NOMO-1 (cell line): Measurements from ENCODE around the gene MYLK4.
A peak's percentile ranks its signal among the peaks of the same experiment; 100 is the strongest.

ENCODE experiments used
- DNase-seq, 2 experiments: peaks; one replicate each; lab custom pipeline; 2025; ENCODE audit not compliant: unreplicated experiment in 2 of 2; lab: John Stamatoyannopoulos, UW

The MYLK4 gene

DNA sequence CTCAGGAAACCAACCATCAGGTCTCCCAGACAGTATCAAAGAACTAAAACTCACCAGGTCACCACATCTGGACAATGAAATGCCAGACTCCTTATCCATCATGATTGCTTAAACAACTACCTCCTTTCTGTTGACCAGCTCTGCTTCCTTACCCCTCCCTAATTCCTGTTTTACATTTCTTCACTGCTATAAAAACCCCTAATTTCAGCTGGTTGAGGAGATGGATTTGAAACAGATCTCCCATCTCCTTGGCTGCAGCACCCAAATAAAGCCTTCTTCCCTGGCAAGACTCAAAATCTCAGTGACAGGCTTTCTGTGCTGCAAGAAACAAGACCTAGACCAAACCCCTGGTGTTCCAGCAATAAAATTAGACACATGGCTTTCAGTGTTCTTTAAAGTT lies 40.3 kb downstream of the MYLK4 start:
- no peak for DNase-seq

DNA sequence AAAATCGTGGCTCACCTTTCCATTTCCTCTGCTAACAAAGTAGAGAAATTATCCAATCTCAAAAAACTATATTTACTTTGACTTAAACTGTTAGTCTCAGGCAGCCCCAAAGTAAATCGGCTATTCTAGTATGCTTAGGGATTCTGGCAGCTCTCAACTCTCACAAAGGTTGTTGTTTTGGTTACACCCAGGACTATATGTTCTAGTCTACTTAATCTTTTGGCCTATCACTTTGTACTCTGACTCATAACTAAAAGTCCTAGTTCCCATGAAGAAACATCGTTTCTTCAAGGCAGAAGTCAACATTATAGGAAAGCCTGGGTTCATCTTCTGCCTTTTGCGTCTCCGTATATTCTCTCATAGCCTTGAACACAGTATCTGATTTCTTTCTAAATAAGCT lies 42.3 kb downstream of the MYLK4 start:
- no peak for DNase-seq

DNA sequence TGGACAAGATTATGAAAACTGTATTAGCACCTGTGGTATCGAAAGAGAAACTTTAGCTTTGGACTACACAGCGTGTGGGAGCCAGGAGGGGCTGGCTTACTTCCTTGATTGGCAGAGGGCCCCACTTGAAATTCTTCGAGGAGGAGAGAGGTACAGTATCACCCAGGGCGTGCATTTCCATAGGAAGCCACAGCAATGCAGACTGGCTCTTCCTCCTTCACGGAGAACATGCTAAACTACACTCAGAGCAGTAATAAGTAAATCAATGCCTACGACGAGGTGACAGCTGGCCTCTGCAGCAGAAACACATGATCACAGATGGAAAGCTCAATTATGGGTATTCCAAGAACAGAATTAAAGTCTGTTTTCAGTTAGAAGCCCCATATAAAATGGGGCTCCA lies 44.2 kb downstream of the MYLK4 start:
- DNase-seq = no peak

DNA sequence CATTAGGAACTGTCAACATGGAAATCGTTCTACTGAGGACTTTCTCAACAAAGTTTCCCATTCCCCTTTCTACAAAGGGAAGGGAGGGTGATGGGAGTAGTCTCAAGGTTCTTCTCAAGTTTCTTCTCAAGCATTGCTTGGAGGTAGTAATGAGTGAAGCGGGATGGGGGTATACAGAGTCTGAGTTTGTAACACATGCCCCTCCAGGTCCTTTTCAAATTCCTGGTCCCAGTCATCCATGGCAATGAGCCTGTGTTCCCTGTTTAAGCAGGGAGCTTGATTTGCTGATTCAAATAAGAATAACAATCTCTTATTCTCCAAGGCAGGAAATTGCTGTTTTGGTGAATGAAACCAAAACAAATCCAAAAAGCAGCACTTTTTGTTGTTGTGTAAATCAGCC lies 45.5 kb downstream of the MYLK4 start:
- no peak for DNase-seq

DNA sequence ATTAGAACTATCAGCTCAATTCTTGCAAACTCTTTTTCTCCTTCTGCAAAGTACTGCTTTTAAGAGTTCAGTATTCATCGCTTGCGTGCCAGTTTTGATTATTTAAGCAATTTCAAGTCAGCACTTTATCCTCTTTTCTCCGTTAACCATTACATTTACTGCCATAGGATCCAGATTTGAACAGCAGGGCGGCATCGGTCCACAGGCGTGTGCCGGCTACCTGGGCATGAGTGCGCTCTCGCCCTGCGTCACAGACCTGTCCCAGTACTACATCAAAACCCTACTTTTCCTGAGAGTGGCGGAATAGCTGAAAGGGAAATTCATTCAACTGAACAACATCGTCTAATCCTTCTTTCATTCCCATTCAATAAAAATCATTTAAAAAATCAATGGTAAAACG lies 53.4 kb downstream of the MYLK4 start:
- no peak for DNase-seq

DNA sequence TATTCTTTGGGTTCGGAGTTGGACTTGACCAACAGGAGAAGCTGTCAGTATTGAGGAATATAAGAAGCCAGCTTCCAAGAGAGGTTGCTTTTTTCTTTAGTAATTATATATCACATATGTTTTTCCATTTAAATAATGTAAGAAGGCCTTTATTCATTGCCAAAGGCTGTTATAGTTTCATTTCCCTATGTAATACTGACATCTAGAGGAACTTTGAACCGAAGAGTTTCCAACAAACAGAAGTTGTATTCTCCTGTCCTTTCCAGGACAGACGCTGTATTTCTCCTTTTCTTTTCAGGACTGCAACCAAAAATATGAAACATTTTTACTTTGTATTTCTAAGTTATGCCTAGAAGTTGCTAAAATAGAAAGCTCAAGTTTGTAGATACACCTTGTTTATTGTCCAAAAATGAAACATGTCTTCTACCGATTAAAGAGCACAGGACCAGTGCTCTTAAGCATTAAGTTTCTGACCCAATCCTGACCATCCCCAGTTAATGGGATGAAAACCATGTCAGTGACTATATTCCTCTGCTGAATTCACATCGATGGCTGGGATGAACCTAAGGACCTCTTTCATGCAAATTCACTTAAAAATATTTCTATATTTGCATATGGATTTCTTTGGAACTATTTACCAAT lies 55.1 kb downstream of the MYLK4 start:
- DNase-seq = peak; percentile 8 to 65

DNA sequence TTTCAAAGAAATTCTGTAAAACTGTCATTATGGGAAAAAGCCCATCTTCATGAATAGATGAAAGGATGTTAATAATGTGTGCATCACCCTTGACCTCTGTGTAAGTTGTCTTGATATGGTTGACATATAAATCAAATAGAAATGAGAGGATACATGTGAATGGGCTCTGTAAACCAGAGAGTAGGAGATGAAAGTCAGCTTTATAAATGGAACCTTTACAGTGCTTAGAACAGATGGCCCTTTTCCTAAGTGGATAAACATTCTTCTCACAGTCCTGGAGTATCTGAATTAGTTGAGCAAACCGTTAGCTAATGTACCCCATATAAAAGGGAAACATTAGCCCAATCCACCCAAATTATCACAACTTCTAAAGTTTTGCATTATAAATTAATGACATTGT lies 57.5 kb downstream of the MYLK4 start:
- no peak for DNase-seq

DNA sequence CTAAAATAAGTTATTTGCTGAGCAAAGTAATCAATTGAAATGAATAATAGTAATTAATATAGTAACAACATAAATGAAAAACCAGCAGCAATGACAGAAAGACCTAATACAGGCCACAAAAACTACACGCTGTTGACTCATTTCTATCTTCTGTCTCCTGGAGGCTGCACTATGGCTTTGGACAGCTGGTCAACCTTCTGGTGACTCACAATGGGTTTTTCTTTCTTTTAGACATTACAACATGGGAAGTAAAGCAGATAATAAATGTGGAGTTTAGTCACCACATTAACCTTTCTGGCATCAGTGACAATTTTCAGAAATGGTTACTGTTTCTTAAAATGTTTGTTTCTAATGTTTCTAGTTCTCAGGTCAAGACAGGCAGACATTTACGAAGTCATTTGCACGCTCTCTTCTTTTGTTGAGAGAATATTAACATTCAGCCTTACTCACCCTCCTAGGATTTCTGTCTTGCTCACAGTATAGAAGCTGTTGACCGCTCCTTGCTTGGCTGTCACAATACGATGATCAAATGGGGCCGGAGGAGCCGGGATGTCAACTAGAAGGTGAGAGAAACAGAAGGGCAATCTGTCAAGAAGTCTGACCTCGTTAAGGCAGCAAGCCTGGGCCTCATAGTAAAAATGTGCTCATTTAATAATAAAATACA lies 62.2 kb downstream of the MYLK4 start:
- peak; percentile 28 to 68 for DNase-seq

DNA sequence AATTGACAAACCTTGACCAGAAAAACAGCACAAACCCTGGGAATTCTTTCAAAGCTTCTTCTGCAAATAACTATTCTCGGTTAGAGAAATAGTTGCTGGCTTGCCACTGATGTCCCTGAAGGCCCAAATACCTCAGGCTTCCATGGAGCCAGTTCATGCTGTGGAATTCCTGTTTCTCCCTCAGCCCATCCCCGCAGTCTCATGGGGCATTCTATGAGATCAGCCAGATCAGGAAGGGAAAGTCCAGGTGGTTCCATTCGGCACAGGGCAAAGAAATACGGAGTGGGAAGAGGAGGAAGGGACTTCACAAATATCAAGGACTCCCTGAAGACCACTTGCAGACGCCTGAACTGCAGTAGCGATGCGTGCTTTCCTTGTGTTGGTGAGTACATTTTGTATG lies 63.3 kb downstream of the MYLK4 start:
- DNase-seq = no peak

DNA sequence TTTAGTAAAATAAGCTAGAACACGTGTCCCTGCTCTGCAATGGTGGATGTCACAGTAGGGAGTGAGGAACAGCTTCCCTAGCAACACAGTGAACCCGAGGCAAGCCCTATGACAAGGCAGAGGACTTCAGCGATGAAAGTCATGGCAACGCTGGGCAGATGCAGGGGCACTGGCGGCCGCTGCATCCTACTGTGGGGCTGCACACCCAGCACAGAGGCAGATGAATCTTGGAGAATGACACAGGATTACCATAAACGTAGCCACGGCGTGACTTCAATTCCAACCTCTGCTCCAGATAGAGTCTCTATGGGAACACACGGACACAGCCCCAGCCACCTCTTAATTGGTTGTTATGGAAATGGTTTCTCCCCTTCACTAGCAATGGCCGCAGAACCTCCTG lies 64.2 kb downstream of the MYLK4 start:
- DNase-seq = no peak

DNA sequence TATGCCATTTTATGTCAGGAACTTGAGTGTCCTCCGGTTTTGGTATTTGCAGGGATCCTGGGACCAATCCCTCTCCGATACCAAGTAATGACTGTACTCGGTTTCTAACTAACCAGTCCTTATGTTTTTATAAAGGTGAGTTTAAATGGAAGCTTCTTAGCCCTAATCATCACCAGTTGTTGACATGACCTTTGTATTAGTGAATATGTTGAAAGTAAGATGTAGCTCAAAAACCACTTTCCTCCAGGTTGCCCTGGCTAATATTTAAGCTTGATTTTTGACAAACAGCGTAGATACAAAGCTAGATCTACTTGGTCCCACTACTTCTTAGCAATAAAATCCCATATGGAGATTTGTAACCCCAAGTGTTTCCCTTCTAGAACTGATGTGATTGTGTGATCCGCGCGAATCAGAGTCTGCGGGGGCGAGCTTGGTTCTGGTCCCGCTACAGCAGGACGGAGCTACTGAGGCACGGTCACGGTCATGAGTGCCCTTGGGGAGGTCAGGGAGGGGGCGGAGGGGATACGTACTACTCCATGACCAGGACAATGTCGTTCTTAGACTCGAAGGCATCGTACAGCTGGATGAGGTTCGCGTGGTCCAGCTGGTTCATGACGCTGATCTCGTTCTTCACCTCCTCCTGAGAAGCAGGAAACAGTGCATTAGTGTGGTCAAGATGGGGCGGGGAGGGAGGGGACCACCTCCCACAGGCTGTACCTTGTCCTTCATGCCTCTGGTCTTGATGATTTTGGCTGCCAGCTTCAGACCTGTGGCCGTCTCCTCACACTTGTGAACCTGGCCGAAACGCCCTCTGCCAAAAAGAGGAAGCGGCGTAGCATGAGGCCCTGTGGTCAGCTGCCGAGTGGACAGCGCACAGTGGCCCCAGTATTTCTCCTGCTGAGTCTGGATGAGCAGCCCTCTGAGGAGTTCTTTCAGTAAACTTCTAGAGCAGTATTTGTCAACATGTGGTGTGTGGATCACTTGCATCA lies 65.7 kb downstream of the MYLK4 start:
- DNase-seq = no peak

DNA sequence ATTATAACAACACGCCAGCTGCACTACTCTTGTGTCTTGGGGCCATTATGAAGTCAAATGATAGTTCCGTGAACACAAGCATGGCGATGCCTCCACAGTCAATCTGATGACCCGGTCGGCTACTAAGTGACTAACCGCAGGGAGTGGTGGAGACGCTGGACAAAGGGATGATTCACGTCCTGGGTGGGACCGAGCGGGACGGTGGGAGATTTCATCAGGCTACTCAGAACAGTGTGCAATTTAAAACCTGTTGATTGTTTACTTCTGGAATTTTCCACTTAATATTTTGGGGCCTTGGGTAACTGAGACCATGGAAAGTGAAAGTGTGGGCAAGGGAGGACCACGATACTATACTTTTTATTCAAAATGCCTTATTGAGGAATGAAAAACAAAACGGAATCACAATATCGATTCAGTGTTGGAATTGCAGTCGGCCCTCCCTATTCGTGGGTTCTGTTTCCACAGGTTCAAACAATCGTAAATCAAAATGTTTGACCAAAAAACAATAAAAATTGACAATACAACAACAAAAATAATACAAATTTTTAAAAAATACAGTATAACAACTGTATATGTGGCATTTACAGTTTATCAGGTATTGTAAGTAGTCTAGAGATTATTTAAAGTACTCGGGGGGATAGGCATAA lies 66.5 kb downstream of the MYLK4 start:
- no peak for DNase-seq

DNA sequence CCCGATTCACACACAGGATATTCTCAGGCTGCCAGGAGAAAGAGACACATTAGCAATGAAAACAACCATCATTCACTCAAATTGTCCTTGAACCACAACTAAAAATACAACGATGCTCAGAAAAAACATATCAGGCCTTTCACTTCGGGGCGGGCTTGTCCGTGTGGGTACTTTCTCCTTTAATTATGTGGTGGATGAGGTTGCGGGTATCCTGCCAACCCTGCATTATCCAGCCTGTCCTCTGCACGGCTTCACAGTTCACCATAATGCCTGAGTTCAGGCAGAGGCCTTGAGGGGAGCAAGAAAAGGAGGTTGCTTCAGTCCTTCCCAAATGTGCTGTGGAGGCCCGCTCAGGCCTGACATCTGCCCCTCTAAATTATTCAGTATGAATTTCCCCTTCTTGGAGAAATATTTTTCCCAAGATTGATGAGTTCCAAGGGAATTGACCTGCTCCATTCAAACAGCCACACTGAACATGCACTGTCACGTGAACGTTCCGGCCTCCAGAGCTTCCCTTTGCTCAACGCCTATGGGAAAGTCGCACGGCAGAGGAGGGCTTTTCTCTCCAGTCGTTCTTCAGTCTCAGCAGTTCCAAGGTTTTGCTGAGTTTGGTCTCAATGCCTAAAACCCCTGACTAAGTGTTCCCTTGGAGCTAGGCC lies 70.3 kb downstream of the MYLK4 start:
- DNase-seq = no peak

DNA sequence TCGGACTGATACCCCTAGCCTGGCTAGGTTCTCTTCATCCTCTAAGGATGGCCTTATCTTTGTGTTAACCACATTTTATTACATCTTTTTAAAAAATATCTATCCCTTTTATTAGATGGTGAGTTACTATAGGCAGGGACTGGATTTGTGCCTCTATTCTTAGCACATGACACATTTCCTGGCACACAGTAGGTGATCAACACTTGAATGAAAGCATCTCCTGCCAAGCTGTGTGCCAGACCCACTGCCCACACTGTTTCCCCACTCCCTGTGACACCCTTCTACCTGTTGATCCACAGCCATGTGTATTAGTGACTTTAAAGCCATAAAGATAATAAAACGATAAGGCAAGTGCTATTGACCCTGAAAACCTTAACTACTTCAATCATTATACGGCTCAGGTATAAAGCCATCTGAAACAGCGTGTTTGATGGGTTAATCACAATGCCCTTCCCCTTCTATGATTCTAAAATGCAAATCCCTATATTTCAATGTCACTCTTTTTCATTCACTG lies 73.6 kb downstream of the MYLK4 start:
- no peak for DNase-seq

DNA sequence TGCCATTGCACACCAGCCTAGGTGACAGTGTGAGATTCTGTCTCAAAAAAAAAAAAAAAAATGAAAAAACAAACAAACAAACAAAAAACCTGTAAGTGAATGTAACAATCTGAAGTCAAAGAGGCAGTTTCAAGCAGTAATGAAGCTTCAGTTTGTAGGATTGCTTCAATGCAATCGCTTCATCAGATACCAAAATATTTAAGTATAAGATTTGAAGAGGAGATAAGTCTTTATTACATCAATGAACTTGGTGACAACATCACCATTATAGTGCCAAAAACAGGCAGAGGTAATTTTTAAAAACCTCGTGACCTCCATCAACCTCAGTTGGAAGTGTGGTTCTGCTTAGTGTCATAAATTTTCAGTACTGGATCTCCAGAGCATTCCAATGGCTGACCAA lies 74.7 kb downstream of the MYLK4 start:
- no peak for DNase-seq

DNA sequence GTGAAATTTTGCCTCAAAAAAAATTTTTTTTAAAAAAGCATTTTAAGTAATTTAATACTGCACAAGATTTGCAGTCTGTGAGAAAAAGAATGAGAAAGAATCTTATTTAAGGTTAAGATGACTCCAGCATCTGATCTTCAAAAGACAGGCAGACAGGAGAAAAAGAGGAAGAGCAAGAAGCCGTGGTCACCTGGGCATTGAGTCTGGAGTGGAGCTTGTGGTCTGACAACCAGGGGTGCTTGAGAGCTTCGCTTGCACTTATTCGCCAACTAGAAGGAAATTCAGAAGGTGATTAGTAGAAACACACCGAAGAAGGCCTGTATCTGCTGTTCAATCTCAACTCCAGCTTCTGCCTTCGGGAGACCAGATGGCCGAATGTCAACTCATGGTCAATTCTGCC lies 75.9 kb downstream of the MYLK4 start:
- no peak for DNase-seq

DNA sequence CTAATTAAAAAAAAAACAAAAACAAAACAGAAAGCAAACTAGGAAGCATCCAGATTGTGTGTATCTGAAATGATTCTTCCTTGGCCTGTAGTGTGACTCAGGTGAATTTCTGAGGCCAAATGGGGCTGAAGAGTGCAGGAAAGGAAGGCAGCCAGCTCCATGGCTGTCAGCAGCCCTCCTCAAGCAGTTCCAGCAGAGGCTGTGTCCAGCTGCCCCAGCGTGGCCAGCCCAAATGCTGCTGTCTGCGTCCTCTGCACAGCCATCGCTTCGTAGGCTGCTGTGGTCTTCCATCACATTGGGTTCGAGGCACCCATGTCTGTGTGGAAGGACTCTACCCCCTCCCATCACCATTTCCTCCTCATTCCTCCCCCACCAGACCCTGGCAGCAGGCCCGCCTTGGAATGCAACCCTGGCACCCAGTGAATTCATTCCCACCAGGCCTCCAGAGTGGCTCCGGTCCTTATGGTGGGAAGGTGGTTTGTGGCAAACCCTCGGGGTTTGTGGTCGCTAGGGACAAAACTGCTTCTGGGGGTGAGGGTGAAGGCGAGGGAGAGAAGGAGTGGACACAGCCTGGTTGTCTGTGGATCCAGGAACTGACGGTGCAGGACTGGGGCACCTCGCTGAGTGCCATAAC lies 81.5 kb downstream of the MYLK4 start:
- DNase-seq = no peak

DNA sequence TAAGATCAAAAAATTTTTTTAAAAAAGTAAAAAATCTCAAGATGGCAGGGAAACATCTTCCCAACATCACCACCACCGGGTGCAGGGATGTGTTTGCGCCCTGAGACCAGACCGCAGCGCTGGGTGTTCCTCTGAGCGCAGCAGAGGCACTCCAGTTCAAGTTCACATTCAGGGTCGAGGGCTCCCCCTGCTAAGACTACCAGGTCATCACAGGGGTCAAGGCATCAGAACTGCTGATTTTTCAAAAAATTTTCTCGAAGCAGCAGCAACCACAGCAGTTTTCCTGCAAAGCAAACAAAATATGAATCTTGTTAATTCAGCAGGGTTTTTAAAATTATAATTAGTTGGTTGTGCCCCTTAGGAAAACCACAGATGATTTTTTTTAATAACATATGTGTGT lies 83.1 kb downstream of the MYLK4 start:
- DNase-seq = no peak

DNA sequence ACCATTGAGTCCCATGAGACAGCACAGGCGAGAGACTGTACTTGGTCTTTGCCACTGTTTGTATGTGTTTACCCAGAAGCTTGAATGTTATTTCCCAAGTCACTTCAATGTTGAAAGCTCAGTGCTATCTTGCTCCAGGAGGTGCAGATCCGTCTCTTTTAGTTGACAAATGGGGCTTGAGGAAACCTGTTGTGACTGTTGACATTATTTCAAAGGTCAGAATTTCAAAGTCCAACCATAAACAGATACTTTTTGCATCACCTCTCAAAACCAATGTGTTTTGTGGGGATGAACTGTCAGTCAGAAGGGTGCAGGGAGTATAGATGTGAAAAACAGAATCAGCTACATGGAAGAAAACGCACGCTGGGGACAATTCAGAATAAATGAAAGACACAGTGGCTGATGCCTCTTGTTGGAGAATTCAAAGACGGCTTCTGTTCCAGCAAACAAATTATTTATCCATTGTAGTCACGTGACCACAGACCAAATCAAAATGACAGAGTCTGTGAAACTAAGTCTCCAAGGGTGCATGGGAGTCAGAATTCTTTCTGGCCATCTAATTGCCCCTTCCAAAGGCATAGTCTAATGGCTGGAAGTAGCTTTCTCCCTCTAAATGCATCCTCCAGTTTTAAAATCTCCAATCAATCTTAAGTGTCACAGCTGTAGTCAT lies 83.7 kb downstream of the MYLK4 start:
- no peak for DNase-seq
